H9 (cell line): ENCODE results near the gene SCGN. TPM values are rescaled to one million over a fixed set of nuclear protein-coding genes. Genes with fewer than 3 reads are reported as not detected.

ENCODE experiments used
- DNase-seq: peaks from one replicate; pipeline ENCODE4 v3.0.0-alpha.2; 2017
- H2AFZ ChIP-seq: one replicate; pipeline ENCODE4 v1.6.1; 2013; ENCODE audit warnings: mild to moderate bottlenecking, low read length, control low read depth, moderate library complexity
- H2AK5ac ChIP-seq: 2 replicates; pipeline ENCODE4 v1.6.1; 2013; ENCODE audit warnings: low read length, control low read depth, mixed read lengths; ENCODE audit not compliant: insufficient read length
- H2BK120ac ChIP-seq: one replicate; pipeline ENCODE4 v1.6.1; 2013; ENCODE audit warnings: low read depth, mild to moderate bottlenecking, low read length, control low read depth, inconsistent platforms; ENCODE audit not compliant: poor library complexity, severe bottlenecking
- H2BK12ac ChIP-seq: 2 replicates; pipeline ENCODE4 v1.6.1; 2013; ENCODE audit warnings: low read length, control low read depth, mixed read lengths, low read depth; ENCODE audit not compliant: insufficient read length
- H2BK15ac ChIP-seq: 2 replicates; pipeline ENCODE4 v1.6.1; 2013; ENCODE audit warnings: low read depth, low read length, control low read depth
- H2BK20ac ChIP-seq: one replicate; pipeline ENCODE4 v1.6.1; 2013; ENCODE audit warnings: low read depth, mild to moderate bottlenecking, low read length, control low read depth, inconsistent platforms; ENCODE audit not compliant: poor library complexity, severe bottlenecking
- H2BK5ac ChIP-seq: 2 replicates; pipeline ENCODE4 v1.6.1; 2013; ENCODE audit warnings: low read length, control low read depth, mixed read lengths; ENCODE audit not compliant: insufficient read length
- H3K14ac ChIP-seq: 2 replicates; pipeline ENCODE4 v1.6.1; 2013; ENCODE audit warnings: low read length, control low read depth; ENCODE audit not compliant: insufficient read depth
- H3K18ac ChIP-seq: 2 replicates; pipeline ENCODE4 v1.6.1; 2013; ENCODE audit warnings: low read depth, mild to moderate bottlenecking, mixed read lengths, low read length, control low read depth; ENCODE audit not compliant: insufficient read length
- H3K23ac ChIP-seq: 2 replicates; pipeline ENCODE4 v1.6.1; 2013; ENCODE audit warnings: low read length, control low read depth, mixed read lengths, low read depth; ENCODE audit not compliant: insufficient read length
- H3K23me2 ChIP-seq: 2 replicates; pipeline ENCODE4 v1.6.1; 2013; ENCODE audit warnings: low read depth, mild to moderate bottlenecking, mixed read lengths, low read length, control low read depth; ENCODE audit not compliant: insufficient read length, poor library complexity, severe bottlenecking
- H3K27ac ChIP-seq: 2 replicates; pipeline ENCODE4 v1.5.1; 2013; ENCODE audit warnings: low read length, control low read depth, mixed read lengths, low read depth; ENCODE audit not compliant: insufficient read length
- H3K27me3 ChIP-seq: 2 replicates; pipeline ENCODE4 v1.6.1; 2013; ENCODE audit warnings: low read length, control low read depth, inconsistent platforms; ENCODE audit not compliant: insufficient read depth
- H3K4ac ChIP-seq: 2 replicates; pipeline ENCODE4 v1.6.1; 2013; ENCODE audit warnings: low read depth, mild to moderate bottlenecking, control low read depth, inconsistent platforms, low read length, moderate library complexity
- H3K4me1 ChIP-seq: 2 replicates; pipeline ENCODE4 v1.6.1; 2013; ENCODE audit warnings: low read length, control low read depth, inconsistent platforms; ENCODE audit not compliant: insufficient read depth
- H3K4me2 ChIP-seq: 2 replicates; pipeline ENCODE4 v1.6.1; 2013; ENCODE audit warnings: low read length, control low read depth, mixed read lengths; ENCODE audit not compliant: insufficient read length, insufficient read depth
- H3K56ac ChIP-seq: 2 replicates; pipeline ENCODE4 v1.6.1; 2013; ENCODE audit warnings: low read depth, mild to moderate bottlenecking, mixed read lengths, low read length, control low read depth; ENCODE audit not compliant: insufficient read length
- H3K79me1 ChIP-seq: 2 replicates; pipeline ENCODE4 v1.6.1; 2013; ENCODE audit warnings: low read depth, mild to moderate bottlenecking, moderate library complexity, low read length, control low read depth, inconsistent platforms; ENCODE audit not compliant: insufficient read depth, poor library complexity, severe bottlenecking
- H3K79me2 ChIP-seq: 2 replicates; pipeline ENCODE4 v1.6.1; 2013; ENCODE audit warnings: low read length, control low read depth, inconsistent platforms; ENCODE audit not compliant: insufficient read depth
- H3K9ac ChIP-seq: 2 replicates; pipeline ENCODE4 v1.6.1; 2013; ENCODE audit warnings: low read length, control low read depth, mixed read lengths; ENCODE audit not compliant: insufficient read length; ENCODE audit errors: extremely low read depth
- H3K9me3 ChIP-seq: one replicate; pipeline ENCODE4 v1.6.1; 2013; ENCODE audit warnings: low read depth, low read length, inconsistent platforms; ENCODE audit not compliant: control insufficient read depth
- H3T11ph ChIP-seq: one replicate; pipeline ENCODE4 v1.6.1; 2013; ENCODE audit warnings: mild to moderate bottlenecking, low read length, control low read depth, inconsistent platforms
- H4K20me1 ChIP-seq: one replicate; pipeline ENCODE4 v1.6.1; 2013; ENCODE audit not compliant: control insufficient read depth, insufficient read length, insufficient read depth
- H4K5ac ChIP-seq: 2 replicates; pipeline ENCODE4 v1.6.1; 2013; ENCODE audit warnings: low read depth, mild to moderate bottlenecking, mixed read lengths, low read length, control low read depth; ENCODE audit not compliant: insufficient read length
- H4K8ac ChIP-seq: replicated peaks from 2 replicates; pipeline ENCODE4 v1.6.1; 2013; ENCODE audit warnings: low read length, control low read depth, mixed read lengths, low read depth; ENCODE audit not compliant: insufficient read length
- H4K91ac ChIP-seq: 2 replicates; pipeline ENCODE4 v1.6.1; 2013; ENCODE audit warnings: low read depth, mild to moderate bottlenecking, moderate library complexity, mixed read lengths, low read length, control low read depth; ENCODE audit not compliant: insufficient read length
- H3K27ac Mint-ChIP-seq, 3 experiments: 2 replicates in 2 of 3; 3 replicates in 1 of 3; pipeline ENCODE4 v1.8.0; 2020 to 2021; ENCODE audit warnings: mixed read lengths in 3 of 3, mild to moderate bottlenecking in 1 of 3, moderate library complexity in 1 of 3
- H3K27me3 Mint-ChIP-seq: 2 replicates; pipeline ENCODE4 v1.8.0; 2021; ENCODE audit warnings: low read depth, mild to moderate bottlenecking, moderate library complexity, mixed read lengths
- H3K36me3 Mint-ChIP-seq, 3 experiments: 2 replicates in 2 of 3; 3 replicates in 1 of 3; pipeline ENCODE4 v1.8.0; 2020 to 2021; ENCODE audit warnings: low read depth in 3 of 3, mixed read lengths in 3 of 3; ENCODE audit not compliant: insufficient read depth in 1 of 3
- H3K4me1 Mint-ChIP-seq, 2 experiments: 2 replicates each; pipeline ENCODE4 v1.8.0; 2020; ENCODE audit warnings: mixed read lengths in 2 of 2
- H3K4me3 Mint-ChIP-seq, 2 experiments: 2 replicates in 1 of 2; 3 replicates in 1 of 2; pipeline ENCODE4 v1.8.0; 2020 to 2021; ENCODE audit warnings: mild to moderate bottlenecking in 2 of 2, mixed read lengths in 2 of 2, moderate library complexity in 1 of 2
- H3K9me3 Mint-ChIP-seq, 2 experiments: 2 replicates in 1 of 2; 3 replicates in 1 of 2; pipeline ENCODE4 v1.8.0; 2020; ENCODE audit warnings: mild to moderate bottlenecking in 2 of 2, mixed read lengths in 2 of 2, moderate library complexity in 1 of 2
- WGBS: extraction: QIAGEN DNeasy Blood & Tissue Kit; methylation state at CpG from one replicate; pipeline ENCODE4 v1.1.7; 2013; ENCODE audit warnings: missing lambda C conversion rate, low lambda C conversion rate, mixed read lengths; ENCODE audit not compliant: insufficient read length; ENCODE audit errors: extremely low coverage; 5-methylcytosine and 5-hydroxymethylcytosine counted together
- total RNA-seq: library from RNA; stranded (reverse); gene quantifications from 2 replicates; pipeline ENCODE4 v1.2.1, GENCODE V29; 2021
- TF ChIP-seq, protein P1 (sequence below): fragments of 200-600 bp; sonication (generic); conservative IDR thresholded peaks from 3 replicates; pipeline ENCODE4 v1.8.0; 2021; ENCODE audit warnings: antibody characterized with exemption, mild to moderate bottlenecking

The SCGN gene
- total RNA-seq, 1 experiment from 2014 or later = not detected

DNA sequence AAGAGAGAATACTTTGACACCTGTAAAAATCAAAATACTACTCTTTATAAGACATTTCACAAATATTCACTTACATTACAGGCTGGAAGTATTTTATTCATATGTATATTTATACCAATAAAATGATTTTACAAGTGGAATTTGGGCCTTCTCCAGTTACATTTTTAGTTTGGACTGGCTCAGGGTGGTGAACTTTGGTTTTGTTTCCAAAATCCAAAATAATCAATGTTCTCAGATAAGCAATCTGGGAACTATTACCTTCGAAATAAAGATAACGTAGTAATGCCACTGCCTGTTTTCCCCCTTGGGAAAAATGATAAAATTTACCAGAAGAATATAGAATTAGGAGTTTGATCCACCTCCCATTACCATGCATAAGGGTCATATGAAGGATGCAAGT is 31.6 kb upstream of the SCGN start:
- Histone ChIP-seq H2BK20ac (no peak overlapping the region), H4K5ac (no peak overlapping the region), H3K9ac (no peak overlapping the region), H2AFZ (no peak overlapping the region), H2BK12ac (no peak overlapping the region), H3K18ac (no peak overlapping the region), H3K27ac (no peak overlapping the region), H3K4me2 (no peak overlapping the region), H2AK5ac (no peak overlapping the region), H3K27me3 (no peaks in the 10 kb centered on the region; the same call in 1 of the 2 replicates), H3K79me1 (no peaks in the 10 kb centered on the region), H4K8ac (no peak overlapping the region), H2BK5ac (no peak overlapping the region), H3K4me1 (no peaks in the 10 kb centered on the region), H3K79me2 (no peaks in the 10 kb centered on the region), H3K14ac (no peak overlapping the region), H2BK15ac (no peak overlapping the region), H2BK120ac (no peak overlapping the region), H3K56ac (no peak overlapping the region), H4K20me1 (no peaks in the 10 kb centered on the region), H3K4ac (no peak overlapping the region), H3K9me3 (no peaks in the 10 kb centered on the region), H3K23ac (no peak overlapping the region), H3T11ph (no peak overlapping the region), H4K91ac (no peak overlapping the region), H3K23me2 (no peaks in the 10 kb centered on the region)
- H3K4me3 Mint-ChIP-seq = no peak overlapping the region
- TF ChIP-seq, protein P1, sequence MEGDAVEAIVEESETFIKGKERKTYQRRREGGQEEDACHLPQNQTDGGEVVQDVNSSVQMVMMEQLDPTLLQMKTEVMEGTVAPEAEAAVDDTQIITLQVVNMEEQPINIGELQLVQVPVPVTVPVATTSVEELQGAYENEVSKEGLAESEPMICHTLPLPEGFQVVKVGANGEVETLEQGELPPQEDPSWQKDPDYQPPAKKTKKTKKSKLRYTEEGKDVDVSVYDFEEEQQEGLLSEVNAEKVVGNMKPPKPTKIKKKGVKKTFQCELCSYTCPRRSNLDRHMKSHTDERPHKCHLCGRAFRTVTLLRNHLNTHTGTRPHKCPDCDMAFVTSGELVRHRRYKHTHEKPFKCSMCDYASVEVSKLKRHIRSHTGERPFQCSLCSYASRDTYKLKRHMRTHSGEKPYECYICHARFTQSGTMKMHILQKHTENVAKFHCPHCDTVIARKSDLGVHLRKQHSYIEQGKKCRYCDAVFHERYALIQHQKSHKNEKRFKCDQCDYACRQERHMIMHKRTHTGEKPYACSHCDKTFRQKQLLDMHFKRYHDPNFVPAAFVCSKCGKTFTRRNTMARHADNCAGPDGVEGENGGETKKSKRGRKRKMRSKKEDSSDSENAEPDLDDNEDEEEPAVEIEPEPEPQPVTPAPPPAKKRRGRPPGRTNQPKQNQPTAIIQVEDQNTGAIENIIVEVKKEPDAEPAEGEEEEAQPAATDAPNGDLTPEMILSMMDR = no peak
- no CpG with 5 or more reads among the region's 2 CpGs for WGBS
- no peaks in the 10 kb centered on the region for H3K27me3 Mint-ChIP-seq
- peaks cover 6 to 7% of the 10 kb centered on the region in 2 experiments; a peak in 3 of 4 replicates for H3K4me1 Mint-ChIP-seq
- peaks cover 0 to 2% (median 0%) of the 10 kb centered on the region in 3 experiments; a peak in 3 of 7 replicates for H3K36me3 Mint-ChIP-seq
- no peaks in the 10 kb centered on the region for H3K9me3 Mint-ChIP-seq
- H3K27ac Mint-ChIP-seq = no peak overlapping the region
- DNase-seq = no peak
